ENCODE data around the gene EML1. TPM values are rescaled to one million over a fixed set of nuclear protein-coding genes. Genes with fewer than 3 reads are reported as not detected.

Gene EML1
- total and polyA plus RNA-seq, 2 of the 13 experiments (the other 11 are each of a cell fraction or from before 2014, with no cell fraction given) = 0.59 to 1.7 TPM

DNA sequence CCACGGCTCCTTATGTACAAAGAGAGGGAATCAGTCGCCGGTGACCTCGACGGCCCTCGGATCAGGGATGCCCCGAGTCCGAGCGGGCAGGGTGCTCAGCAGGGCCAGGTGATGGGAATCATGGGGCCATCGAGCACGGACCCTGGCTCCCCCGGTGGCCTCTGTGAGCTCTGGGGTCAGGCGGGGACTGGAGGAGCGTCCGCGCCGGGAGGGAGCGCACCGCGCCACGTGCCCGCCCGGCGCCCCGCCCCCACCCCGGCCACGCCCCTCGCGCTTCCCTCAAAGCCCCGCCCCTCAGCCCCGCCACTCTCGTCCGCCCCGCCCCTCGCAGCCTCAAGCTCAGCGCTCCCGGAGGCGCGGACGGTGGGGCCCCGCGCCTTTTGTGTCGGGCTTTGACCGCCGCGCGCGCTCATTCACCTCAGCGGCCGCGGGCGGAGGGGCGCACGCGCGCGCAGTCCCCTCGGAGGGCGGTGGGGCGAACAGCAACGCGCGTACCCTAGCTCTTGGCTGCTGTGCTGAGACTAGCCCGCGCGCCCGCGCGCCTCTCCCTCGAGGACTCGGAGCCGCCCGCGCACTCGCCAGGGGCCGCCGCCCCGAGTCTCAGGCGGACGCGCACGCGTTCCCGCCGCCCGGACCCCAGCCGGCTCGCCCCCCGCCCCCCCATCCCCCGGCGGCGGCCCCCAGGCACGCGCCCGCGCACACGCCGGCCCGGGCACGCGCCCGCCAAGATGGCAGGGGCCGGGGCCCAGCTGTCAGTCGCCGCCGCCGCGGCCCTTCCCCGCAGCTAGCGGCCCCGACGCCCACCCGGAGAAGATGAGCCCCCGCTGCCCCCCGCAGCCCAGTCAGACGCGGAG lies 178.1 kb downstream of the EML1 start (continued):
- TF ChIP-seq ZNF724P (CRISPR knock-in tag; IDR thresholded peaks at IDR 0.05; ENCODE audit: borderline replicate concordance) (peak; percentile 57; the same call in 1 of the 2 replicates), SMAD9 (CRISPR knock-in tag; IDR thresholded peaks at IDR 0.05) (no peak), ZNF720 (CRISPR knock-in tag; IDR thresholded peaks at IDR 0.05) (no peak), SNAPC2 (CRISPR knock-in tag; IDR thresholded peaks at IDR 0.05) (no peak), NCOA2 (CRISPR knock-in tag; IDR thresholded peaks at IDR 0.05) (no peak), ZZZ3 (CRISPR knock-in tag; IDR thresholded peaks at IDR 0.05; ENCODE audit: borderline replicate concordance) (no peak), ZNF781 (CRISPR knock-in tag; IDR thresholded peaks at IDR 0.05; ENCODE audit: borderline replicate concordance, not compliant biosample characterization) (peak; percentile 27), JUN (CRISPR knock-in tag; IDR thresholded peaks at IDR 0.05) (no peak), ZNF709 (CRISPR knock-in tag; IDR thresholded peaks at IDR 0.05) (0 out of 2 replicates have a peak, but pooled peaks have one; percentile 68), GTF2F1 (IDR thresholded peaks at IDR 0.05; ENCODE audit: low read length) (no peak), ZNF136 (CRISPR knock-in tag; IDR thresholded peaks at IDR 0.05; ENCODE audit: low read depth) (no peak), KMT2A (CRISPR knock-in tag; IDR thresholded peaks at IDR 0.05) (no peak), IRX3 (CRISPR knock-in tag; IDR thresholded peaks at IDR 0.05; ENCODE audit: borderline replicate concordance, low read depth) (no peak), ZFP36L1 (CRISPR knock-in tag; IDR thresholded peaks at IDR 0.05) (no peak), ZNF317 (CRISPR knock-in tag; IDR thresholded peaks at IDR 0.05) (0 out of 2 replicates have a peak, but pooled peaks have one; percentile 32), ZNF350 (CRISPR knock-in tag; IDR thresholded peaks at IDR 0.05; ENCODE audit: borderline replicate concordance, low read depth) (0 out of 2 replicates have a peak, but pooled peaks have one; percentile 38), KAT7 (CRISPR knock-in tag; IDR thresholded peaks at IDR 0.05; ENCODE audit: borderline replicate concordance) (no peak), ZBTB21 (CRISPR knock-in tag; IDR thresholded peaks at IDR 0.05) (no peak)
- TF ChIP-seq, protein P1, sequence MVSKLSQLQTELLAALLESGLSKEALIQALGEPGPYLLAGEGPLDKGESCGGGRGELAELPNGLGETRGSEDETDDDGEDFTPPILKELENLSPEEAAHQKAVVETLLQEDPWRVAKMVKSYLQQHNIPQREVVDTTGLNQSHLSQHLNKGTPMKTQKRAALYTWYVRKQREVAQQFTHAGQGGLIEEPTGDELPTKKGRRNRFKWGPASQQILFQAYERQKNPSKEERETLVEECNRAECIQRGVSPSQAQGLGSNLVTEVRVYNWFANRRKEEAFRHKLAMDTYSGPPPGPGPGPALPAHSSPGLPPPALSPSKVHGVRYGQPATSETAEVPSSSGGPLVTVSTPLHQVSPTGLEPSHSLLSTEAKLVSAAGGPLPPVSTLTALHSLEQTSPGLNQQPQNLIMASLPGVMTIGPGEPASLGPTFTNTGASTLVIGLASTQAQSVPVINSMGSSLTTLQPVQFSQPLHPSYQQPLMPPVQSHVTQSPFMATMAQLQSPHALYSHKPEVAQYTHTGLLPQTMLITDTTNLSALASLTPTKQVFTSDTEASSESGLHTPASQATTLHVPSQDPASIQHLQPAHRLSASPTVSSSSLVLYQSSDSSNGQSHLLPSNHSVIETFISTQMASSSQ (IDR thresholded peaks at IDR 0.05; ENCODE audit: low read depth) = no peak
- TF ChIP-seq, protein P1 (CRISPR knock-in tag; IDR thresholded peaks at IDR 0.05; ENCODE audit: borderline replicate concordance) = no peak
- TF ChIP-seq, protein P2, sequence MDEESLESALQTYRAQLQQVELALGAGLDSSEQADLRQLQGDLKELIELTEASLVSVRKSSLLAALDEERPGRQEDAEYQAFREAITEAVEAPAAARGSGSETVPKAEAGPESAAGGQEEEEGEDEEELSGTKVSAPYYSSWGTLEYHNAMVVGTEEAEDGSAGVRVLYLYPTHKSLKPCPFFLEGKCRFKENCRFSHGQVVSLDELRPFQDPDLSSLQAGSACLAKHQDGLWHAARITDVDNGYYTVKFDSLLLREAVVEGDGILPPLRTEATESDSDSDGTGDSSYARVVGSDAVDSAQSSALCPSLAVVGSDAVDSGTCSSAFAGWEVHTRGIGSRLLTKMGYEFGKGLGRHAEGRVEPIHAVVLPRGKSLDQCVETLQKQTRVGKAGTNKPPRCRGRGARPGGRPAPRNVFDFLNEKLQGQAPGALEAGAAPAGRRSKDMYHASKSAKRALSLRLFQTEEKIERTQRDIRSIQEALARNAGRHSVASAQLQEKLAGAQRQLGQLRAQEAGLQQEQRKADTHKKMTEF (CRISPR knock-in tag; IDR thresholded peaks at IDR 0.05) = peak; percentile 25; the same call in 1 of the 2 replicates
- TF ChIP-seq, protein P3, sequence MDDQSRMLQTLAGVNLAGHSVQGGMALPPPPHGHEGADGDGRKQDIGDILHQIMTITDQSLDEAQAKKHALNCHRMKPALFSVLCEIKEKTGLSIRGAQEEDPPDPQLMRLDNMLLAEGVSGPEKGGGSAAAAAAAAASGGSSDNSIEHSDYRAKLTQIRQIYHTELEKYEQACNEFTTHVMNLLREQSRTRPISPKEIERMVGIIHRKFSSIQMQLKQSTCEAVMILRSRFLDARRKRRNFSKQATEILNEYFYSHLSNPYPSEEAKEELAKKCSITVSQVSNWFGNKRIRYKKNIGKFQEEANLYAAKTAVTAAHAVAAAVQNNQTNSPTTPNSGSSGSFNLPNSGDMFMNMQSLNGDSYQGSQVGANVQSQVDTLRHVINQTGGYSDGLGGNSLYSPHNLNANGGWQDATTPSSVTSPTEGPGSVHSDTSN (CRISPR knock-in tag; IDR thresholded peaks at IDR 0.05; ENCODE audit: borderline replicate concordance) = no peak
